ENCODE results near the gene RELN. TPM values are rescaled to one million over a fixed set of nuclear protein-coding genes. Genes with fewer than 3 reads are reported as not detected.

The RELN gene
- total and polyA plus RNA-seq, 2 experiments from 2014 or later = 3.9 to 22.0 TPM

- no peaks in the 10 kb centered on the region for H3K27me3 ChIP-seq
- H3K4me1 ChIP-seq (ENCODE audit: insufficient read depth) = no peaks in the 10 kb centered on the region
- H3K79me2 ChIP-seq = no peaks in the 10 kb centered on the region
- no peak overlapping the region for H3K4me2 ChIP-seq
- H3K9me3 ChIP-seq (ENCODE audit: low read depth) = no peaks in the 10 kb centered on the region
- H3K4me3 ChIP-seq = no peak overlapping the region
- H4K20me1 ChIP-seq (ENCODE audit: insufficient read depth, poor library complexity, severe bottlenecking) = no peaks in the 10 kb centered on the region
- H2AFZ ChIP-seq = no peak overlapping the region
- no peaks in the 10 kb centered on the region for H3K36me3 ChIP-seq (replicated peaks; ENCODE audit: insufficient read depth, low read depth)
- WGBS (ENCODE audit: low lambda C conversion rate, missing lambda C conversion rate) = 51% methylated on average over 2 of the region's 2 CpGs
- H3K27ac ChIP-seq = no peak overlapping the region
- H3K9me2 ChIP-seq (replicated peaks; ENCODE audit: insufficient read depth) = no peaks in the 10 kb centered on the region
- TF ChIP-seq CTCF (IDR thresholded peaks at IDR 0.05; ENCODE audit: poor library complexity) (no peak), EZH2phosphoT487 (IDR thresholded peaks at IDR 0.05; ENCODE audit: low read depth, severe bottlenecking, unreplicated experiment) (no peak), EZH2 (IDR thresholded peaks at IDR 0.05; ENCODE audit: borderline replicate concordance) (no peak)
- no peak for DNase-seq (ENCODE audit: low spot score)
These were observed 67.1 kb downstream of the RELN start for GRCh38 chr7:103922407-103922806.

GRCh38 chr7:103921692-103922091, 67.8 kb downstream of the RELN start:
- Histone ChIP-seq H2AFZ (no peak overlapping the region), H3K9me2 (replicated peaks; ENCODE audit: insufficient read depth) (no peaks in the 10 kb centered on the region), H3K4me1 (ENCODE audit: insufficient read depth) (no peaks in the 10 kb centered on the region), H3K36me3 (replicated peaks; ENCODE audit: insufficient read depth, low read depth) (no peaks in the 10 kb centered on the region), H4K20me1 (ENCODE audit: insufficient read depth, poor library complexity, severe bottlenecking) (no peaks in the 10 kb centered on the region), H3K9me3 (ENCODE audit: low read depth) (no peaks in the 10 kb centered on the region), H3K4me2 (no peak overlapping the region), H3K27ac (no peak overlapping the region), H3K79me2 (no peaks in the 10 kb centered on the region), H3K4me3 (no peak overlapping the region), H3K27me3 (no peaks in the 10 kb centered on the region)
- WGBS (ENCODE audit: low lambda C conversion rate, missing lambda C conversion rate) = 67% methylated on average over 1 of the region's 1 CpG
- DNase-seq (ENCODE audit: low spot score) = no peak
- TF ChIP-seq CTCF (IDR thresholded peaks at IDR 0.05; ENCODE audit: poor library complexity) = no peak
- no peak for TF ChIP-seq EZH2phosphoT487 (IDR thresholded peaks at IDR 0.05; ENCODE audit: low read depth, severe bottlenecking, unreplicated experiment)
- TF ChIP-seq EZH2 (IDR thresholded peaks at IDR 0.05; ENCODE audit: borderline replicate concordance) = no peak

- no peaks in the 10 kb centered on the region for H3K4me1 ChIP-seq (ENCODE audit: insufficient read depth)
- H3K4me2 ChIP-seq = no peak overlapping the region
- no peak for TF ChIP-seq EZH2phosphoT487 (IDR thresholded peaks at IDR 0.05; ENCODE audit: low read depth, severe bottlenecking, unreplicated experiment)
- no peak for TF ChIP-seq EZH2 (IDR thresholded peaks at IDR 0.05; ENCODE audit: borderline replicate concordance)
- no peak for TF ChIP-seq CTCF (IDR thresholded peaks at IDR 0.05; ENCODE audit: poor library complexity)
- WGBS (ENCODE audit: low lambda C conversion rate, missing lambda C conversion rate) = 66% methylated on average over 8 of the region's 8 CpGs
- no peaks in the 10 kb centered on the region for H3K36me3 ChIP-seq (replicated peaks; ENCODE audit: insufficient read depth, low read depth)
- no peak overlapping the region for H3K4me3 ChIP-seq
- no peaks in the 10 kb centered on the region for H3K79me2 ChIP-seq
- H4K20me1 ChIP-seq (ENCODE audit: insufficient read depth, poor library complexity, severe bottlenecking) = no peaks in the 10 kb centered on the region
- no peak for DNase-seq (ENCODE audit: low spot score)
- H3K27me3 ChIP-seq = no peaks in the 10 kb centered on the region
- no peaks in the 10 kb centered on the region for H3K9me2 ChIP-seq (replicated peaks; ENCODE audit: insufficient read depth)
- no peak overlapping the region for H2AFZ ChIP-seq
- no peak overlapping the region for H3K27ac ChIP-seq
- no peaks in the 10 kb centered on the region for H3K9me3 ChIP-seq (ENCODE audit: low read depth)
These were observed 70.1 kb downstream of the RELN start for GRCh38 chr7:103919272-103919868.

All from hepatocyte (in vitro differentiated cells).